NT2/D1 (cell line): ENCODE data around the gene PRM3.

Source experiments
- DNase-seq: peaks from one replicate; pipeline ENCODE4 v3.0.0-alpha.2; 2011; ENCODE audit warnings: low read depth, low spot score
- H3K27me3 ChIP-seq: 2 replicates; pipeline ENCODE4 v1.6.0; 2011; ENCODE audit warnings: mild to moderate bottlenecking; ENCODE audit not compliant: insufficient read length, insufficient read depth
- H3K36me3 ChIP-seq: 2 replicates; pipeline ENCODE4 v1.6.1; 2011; ENCODE audit warnings: mild to moderate bottlenecking, low read length, mixed read lengths; ENCODE audit not compliant: insufficient read depth, insufficient read length
- H3K4me1 ChIP-seq: 2 replicates; pipeline ENCODE4 v1.5.1; 2011; ENCODE audit not compliant: insufficient read depth, insufficient read length
- H3K4me3 ChIP-seq: 2 replicates; pipeline ENCODE4 v1.5.1; 2011; ENCODE audit warnings: low read depth; ENCODE audit not compliant: insufficient read length
- H3K9ac ChIP-seq: 2 replicates; pipeline ENCODE4 v1.6.0; 2011; ENCODE audit warnings: low read depth; ENCODE audit not compliant: insufficient read length
- H3K9me3 ChIP-seq: 2 replicates; pipeline ENCODE4 v1.5.1; 2011; ENCODE audit warnings: mild to moderate bottlenecking, low read length; ENCODE audit not compliant: insufficient read depth
- SUZ12 ChIP-seq: IDR thresholded peaks from 2 replicates; pipeline ENCODE4 v1.6.1; 2011; ENCODE audit not compliant: insufficient read length, insufficient read depth; ENCODE audit errors: extremely low read depth
- YY1 ChIP-seq: IDR thresholded peaks from 2 replicates; pipeline ENCODE4 v1.6.1; 2011; ENCODE audit not compliant: insufficient read length, insufficient read depth
- ZNF274 ChIP-seq: IDR thresholded peaks from 2 replicates; pipeline ENCODE4 v1.6.1; 2011; ENCODE audit warnings: mild to moderate bottlenecking, low read depth, low read length

The PRM3 gene

GRCh38 chr16:11272921-11273720, at the start of gene PRM3:
PRM3 (minus strand) TSS chr16:11273629; CDS start chr16:11273595, 34 bp downstream.
- no peaks in the 10 kb centered on the region for H3K27me3 ChIP-seq
- no peak within 1 kb of the TSS for H3K4me3 ChIP-seq
- peaks cover 3% of the 10 kb centered on the region; the same call in 1 of the 2 replicates for H3K9me3 ChIP-seq
- TF ChIP-seq YY1, result no peak
- TF ChIP-seq ZNF274, result no peak
- TF ChIP-seq SUZ12, result no peak
- H3K4me1 ChIP-seq, result peaks cover 15% of the 10 kb centered on the region
- peak within 1 kb of the TSS; percentile 26 for H3K9ac ChIP-seq
- DNase-seq, result no peak
- H3K36me3 ChIP-seq, result no peaks in the 10 kb centered on the region

- Histone ChIP-seq H3K9ac (no peak overlapping the region), H3K27me3 (no peaks in the 10 kb centered on the region)
- no peak for DNase-seq
Measured at GRCh38 chr16:11322823-11323222, 49.4 kb upstream of the PRM3 start.

GRCh38 chr16:11321662-11322061, 48.2 kb upstream of the PRM3 start:
- no peak overlapping the region for H3K4me3 ChIP-seq
- H3K9me3 ChIP-seq, result peaks cover 1% of the 10 kb centered on the region; the same call in 1 of the 2 replicates
- no peak for DNase-seq
- H3K9ac ChIP-seq, result no peak overlapping the region
- peaks cover 11% of the 10 kb centered on the region for H3K36me3 ChIP-seq
- H3K4me1 ChIP-seq, result peaks cover 12% of the 10 kb centered on the region
- no peak for TF ChIP-seq ZNF274
- no peak for TF ChIP-seq SUZ12
- H3K27me3 ChIP-seq, result no peaks in the 10 kb centered on the region

More at GRCh38 chr16:11322823-11323222, 49.4 kb upstream of the PRM3 start:
- H3K36me3 ChIP-seq, result peaks cover 11% of the 10 kb centered on the region
- no peak for TF ChIP-seq YY1
- no peak for TF ChIP-seq ZNF274
- no peak for TF ChIP-seq SUZ12
- H3K4me1 ChIP-seq, result peaks cover 16% of the 10 kb centered on the region
- peaks cover 13% of the 10 kb centered on the region; the same call in 1 of the 2 replicates for H3K9me3 ChIP-seq
- H3K4me3 ChIP-seq, result no peak overlapping the region

GRCh38 chr16:11320170-11320569, 46.7 kb upstream of the PRM3 start:
- TF ChIP-seq YY1 (no peak), ZNF274 (no peak), SUZ12 (no peak)
- Histone ChIP-seq H3K4me3 (no peak overlapping the region), H3K9me3 (no peaks in the 10 kb centered on the region), H3K4me1 (peaks cover 11% of the 10 kb centered on the region), H3K36me3 (peaks cover 11% of the 10 kb centered on the region), H3K9ac (no peak overlapping the region), H3K27me3 (no peaks in the 10 kb centered on the region)
- no peak for DNase-seq

- TF ChIP-seq SUZ12 (no peak), YY1 (no peak), ZNF274 (no peak)
- DNase-seq, result no peak
Measured at GRCh38 chr16:11319529-11320146, 46.2 kb upstream of the PRM3 start.

GRCh38 chr16:11318817-11319216, 45.4 kb upstream of the PRM3 start:
- H3K9ac ChIP-seq, result no peak overlapping the region
- no peak overlapping the region for H3K4me3 ChIP-seq
- peaks cover 11% of the 10 kb centered on the region for H3K36me3 ChIP-seq
- TF ChIP-seq SUZ12, result no peak
- H3K27me3 ChIP-seq, result no peaks in the 10 kb centered on the region
- no peaks in the 10 kb centered on the region for H3K9me3 ChIP-seq
- no peak for DNase-seq
- peaks cover 22% of the 10 kb centered on the region for H3K4me1 ChIP-seq

More at GRCh38 chr16:11319529-11320146, 46.2 kb upstream of the PRM3 start:
- H3K9me3 ChIP-seq, result no peaks in the 10 kb centered on the region
- peaks cover 14% of the 10 kb centered on the region for H3K4me1 ChIP-seq
- H3K9ac ChIP-seq, result no peak overlapping the region
- no peak overlapping the region for H3K4me3 ChIP-seq
- H3K27me3 ChIP-seq, result no peaks in the 10 kb centered on the region
- H3K36me3 ChIP-seq, result peaks cover 11% of the 10 kb centered on the region

GRCh38 chr16:11316331-11317015, 43.0 kb upstream of the PRM3 start:
- Histone ChIP-seq H3K27me3 (no peaks in the 10 kb centered on the region), H3K9ac (peak overlapping the region; percentile 87), H3K9me3 (no peaks in the 10 kb centered on the region), H3K4me1 (peaks cover 29% of the 10 kb centered on the region), H3K4me3 (peak overlapping the region; percentile 41), H3K36me3 (peaks cover 11% of the 10 kb centered on the region)
- DNase-seq, result peak; percentile 77
- TF ChIP-seq YY1 (no peak), SUZ12 (no peak), ZNF274 (no peak)
